DOHH2 (cell line): ENCODE results near the gene GPC6.

Source experiments
- H3F3A ChIP-seq: fragments of 200-600 bp; sonication (generic), shearing (Covaris generic); 2 replicates; pipeline ENCODE4 v1.6.0; 2016; ENCODE audit warnings: antibody characterized with exemption, mild to moderate bottlenecking; ENCODE audit not compliant: control insufficient read depth, insufficient read depth
- H3K27ac ChIP-seq: fragments of 200-600 bp; sonication (generic); 2 replicates; pipeline ENCODE4 v1.5.1; 2014; ENCODE audit warnings: low read depth, mild to moderate bottlenecking, low read length, moderate library complexity
- H3K27me3 ChIP-seq: fragments of 200-600 bp; sonication (generic); 2 replicates; pipeline ENCODE4 v1.6.1; 2014; ENCODE audit warnings: mild to moderate bottlenecking, low read length, mixed read lengths; ENCODE audit not compliant: control insufficient read depth
- H3K36me3 ChIP-seq: fragments of 200-600 bp; sonication (generic); 2 replicates; pipeline ENCODE4 v1.6.1; 2014; ENCODE audit warnings: mild to moderate bottlenecking, low read length, moderate library complexity, mixed read lengths; ENCODE audit not compliant: control insufficient read depth
- H3K4me1 ChIP-seq: fragments of 200-600 bp; sonication (generic); 2 replicates; pipeline ENCODE4 v1.6.1; 2014; ENCODE audit warnings: mild to moderate bottlenecking, low read length, mixed read lengths; ENCODE audit not compliant: control insufficient read depth
- H3K4me2 ChIP-seq: fragments of 200-600 bp; sonication (generic); 2 replicates; pipeline ENCODE4 v1.6.0; 2014; ENCODE audit warnings: mild to moderate bottlenecking, low read length, moderate library complexity
- H3K4me3 ChIP-seq: fragments of 200-600 bp; sonication (generic); 2 replicates; pipeline ENCODE4 v1.5.1; 2014; ENCODE audit warnings: mild to moderate bottlenecking, low read length, mixed read lengths
- H3K79me2 ChIP-seq: fragments of 200-600 bp; sonication (generic); 2 replicates; pipeline ENCODE4 v1.6.1; 2014; ENCODE audit warnings: mild to moderate bottlenecking, low read length, mixed read lengths; ENCODE audit not compliant: control insufficient read depth
- H3K9me2 ChIP-seq: fragments of 200-600 bp; sonication (generic); replicated peaks from 2 replicates; pipeline ENCODE4 v1.6.1; 2014; ENCODE audit warnings: mild to moderate bottlenecking, low read length, mixed read lengths; ENCODE audit not compliant: control insufficient read depth
- H3K9me3 ChIP-seq: fragments of 200-600 bp; sonication (generic); 2 replicates; pipeline ENCODE4 v1.6.1; 2014; ENCODE audit warnings: antibody characterized with exemption, low read length, mixed read lengths; ENCODE audit not compliant: control insufficient read depth, insufficient read depth
- H4K20me1 ChIP-seq: fragments of 200-600 bp; sonication (generic); 2 replicates; pipeline ENCODE4 v1.6.0; 2014; ENCODE audit warnings: low read depth, mild to moderate bottlenecking, antibody characterized with exemption, low read length, moderate library complexity; ENCODE audit not compliant: control insufficient read depth, insufficient read depth
- EZH2phosphoT487 ChIP-seq: fragments of 200-600 bp; sonication (generic); IDR thresholded peaks from 2 replicates; pipeline ENCODE4 v1.6.1; 2017; ENCODE audit warnings: borderline replicate concordance, mild to moderate bottlenecking, antibody characterized with exemption, low read length, moderate library complexity, mixed read lengths
- TF ChIP-seq, protein P1 (sequence below): fragments of 200-600 bp; sonication (generic); IDR thresholded peaks from one replicate; pipeline ENCODE4 v1.5.1; 2014; ENCODE audit warnings: antibody characterized with exemption, mild to moderate bottlenecking, low read depth, low read length; ENCODE audit not compliant: poor library complexity, severe bottlenecking

GPC6 gene

DNA sequence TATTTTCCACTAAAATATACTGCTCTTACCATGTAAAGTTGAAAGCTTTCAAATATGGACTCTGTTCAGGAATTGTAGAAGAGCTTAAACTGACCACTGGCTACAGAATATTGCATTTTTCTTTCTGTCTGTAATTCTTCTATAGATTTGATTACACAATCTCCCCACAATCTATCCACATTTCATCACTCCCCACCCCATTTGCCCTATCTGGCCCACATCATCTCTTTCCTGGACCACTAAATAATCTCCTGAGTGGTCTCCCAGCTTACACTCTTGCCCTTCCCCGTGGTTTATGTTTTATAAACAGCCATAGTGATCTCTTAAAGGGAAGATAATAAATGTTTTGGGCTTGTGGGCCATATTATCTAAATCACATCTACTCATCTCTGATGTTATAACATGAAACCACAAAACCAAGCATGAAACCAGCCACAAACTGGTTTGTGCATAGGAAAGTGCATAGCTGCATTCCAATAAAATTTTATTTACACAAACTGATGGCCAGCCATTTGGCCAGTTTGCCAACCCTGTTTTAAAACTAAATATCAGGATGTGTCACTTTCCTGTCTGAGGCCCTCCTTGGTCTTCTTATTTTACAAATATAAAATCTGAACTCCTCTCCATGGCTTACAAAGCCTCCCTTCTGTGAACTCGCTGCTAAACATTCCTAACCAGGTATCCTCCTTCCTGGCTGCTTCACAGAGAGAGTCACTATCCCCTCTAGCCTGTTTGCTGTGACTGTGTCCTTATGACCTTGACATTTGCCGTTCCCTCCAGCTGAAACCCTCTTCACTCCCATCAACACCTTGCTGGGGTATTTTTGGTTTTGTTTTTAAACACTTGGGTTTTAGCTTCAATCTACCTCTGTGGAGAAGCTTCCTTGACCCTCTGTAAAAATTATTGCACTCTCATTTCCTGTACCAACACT, 500.9 kb downstream of the GPC6 start:
- Histone ChIP-seq H3F3A (no peaks in the 10 kb centered on the region), H3K27ac (no peak overlapping the region), H3K36me3 (no peaks in the 10 kb centered on the region), H4K20me1 (no peaks in the 10 kb centered on the region), H3K4me3 (no peak overlapping the region), H3K9me2 (no peaks in the 10 kb centered on the region), H3K27me3 (no peaks in the 10 kb centered on the region), H3K79me2 (no peaks in the 10 kb centered on the region), H3K9me3 (no peaks in the 10 kb centered on the region), H3K4me2 (no peak overlapping the region), H3K4me1 (no peaks in the 10 kb centered on the region)
- TF ChIP-seq EZH2phosphoT487: no peak
- TF ChIP-seq, protein P1, sequence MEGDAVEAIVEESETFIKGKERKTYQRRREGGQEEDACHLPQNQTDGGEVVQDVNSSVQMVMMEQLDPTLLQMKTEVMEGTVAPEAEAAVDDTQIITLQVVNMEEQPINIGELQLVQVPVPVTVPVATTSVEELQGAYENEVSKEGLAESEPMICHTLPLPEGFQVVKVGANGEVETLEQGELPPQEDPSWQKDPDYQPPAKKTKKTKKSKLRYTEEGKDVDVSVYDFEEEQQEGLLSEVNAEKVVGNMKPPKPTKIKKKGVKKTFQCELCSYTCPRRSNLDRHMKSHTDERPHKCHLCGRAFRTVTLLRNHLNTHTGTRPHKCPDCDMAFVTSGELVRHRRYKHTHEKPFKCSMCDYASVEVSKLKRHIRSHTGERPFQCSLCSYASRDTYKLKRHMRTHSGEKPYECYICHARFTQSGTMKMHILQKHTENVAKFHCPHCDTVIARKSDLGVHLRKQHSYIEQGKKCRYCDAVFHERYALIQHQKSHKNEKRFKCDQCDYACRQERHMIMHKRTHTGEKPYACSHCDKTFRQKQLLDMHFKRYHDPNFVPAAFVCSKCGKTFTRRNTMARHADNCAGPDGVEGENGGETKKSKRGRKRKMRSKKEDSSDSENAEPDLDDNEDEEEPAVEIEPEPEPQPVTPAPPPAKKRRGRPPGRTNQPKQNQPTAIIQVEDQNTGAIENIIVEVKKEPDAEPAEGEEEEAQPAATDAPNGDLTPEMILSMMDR: no peak

DNA sequence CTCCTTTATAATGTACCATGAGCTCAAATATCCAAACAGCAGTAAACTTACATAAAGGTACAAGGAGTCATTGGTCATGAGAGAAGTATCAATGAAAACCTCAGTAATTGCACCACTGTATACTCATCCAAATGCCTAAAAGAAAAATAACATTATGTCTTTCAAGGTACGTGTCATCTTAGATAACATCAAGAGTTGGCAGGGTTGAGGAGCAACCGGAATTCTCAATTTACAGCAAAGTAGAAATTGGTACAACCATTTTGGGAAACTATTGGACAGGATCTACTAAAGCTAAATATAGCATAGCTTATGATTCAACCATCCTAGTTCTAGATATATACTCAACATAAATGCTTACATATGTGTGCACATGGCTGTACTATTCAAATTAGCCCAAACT, 502.8 kb downstream of the GPC6 start:
- no peak overlapping the region for H3K4me2 ChIP-seq
- no peaks in the 10 kb centered on the region for H3K9me2 ChIP-seq
- H3K9me3 ChIP-seq: no peaks in the 10 kb centered on the region
- H3F3A ChIP-seq: no peaks in the 10 kb centered on the region
- no peak overlapping the region for H3K4me3 ChIP-seq
- H3K27me3 ChIP-seq: no peaks in the 10 kb centered on the region
- no peaks in the 10 kb centered on the region for H3K4me1 ChIP-seq
- TF ChIP-seq EZH2phosphoT487: no peak
- TF ChIP-seq, protein P1: no peak
- no peak overlapping the region for H3K27ac ChIP-seq
- no peaks in the 10 kb centered on the region for H3K36me3 ChIP-seq
- H3K79me2 ChIP-seq: no peaks in the 10 kb centered on the region
- H4K20me1 ChIP-seq: no peaks in the 10 kb centered on the region

DNA sequence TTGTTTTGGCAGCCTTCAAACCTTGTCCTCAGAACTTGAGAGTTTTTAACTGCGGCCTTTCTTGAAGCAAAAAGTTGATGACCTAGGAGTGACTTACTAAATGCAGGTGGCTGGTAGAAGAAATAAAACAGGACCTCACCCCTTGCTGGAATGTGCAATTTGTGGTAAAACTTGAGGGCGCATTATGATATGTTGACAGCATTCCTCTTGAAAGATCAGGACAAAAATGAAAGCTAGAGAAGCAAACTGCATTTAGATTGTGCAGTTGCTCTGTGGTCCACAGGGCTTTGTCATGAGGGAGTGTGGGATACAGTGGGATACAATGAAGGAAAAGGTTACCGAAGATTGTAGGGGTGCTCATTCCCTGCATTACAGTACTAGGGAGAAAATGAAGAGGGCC, 504.2 kb downstream of the GPC6 start:
- no peak overlapping the region for H3K4me3 ChIP-seq
- no peaks in the 10 kb centered on the region for H3K36me3 ChIP-seq
- no peaks in the 10 kb centered on the region for H3K79me2 ChIP-seq
- no peak overlapping the region for H3K4me2 ChIP-seq
- H3K27ac ChIP-seq: no peak overlapping the region
- H3K4me1 ChIP-seq: no peaks in the 10 kb centered on the region
- TF ChIP-seq, protein P1: no peak
- TF ChIP-seq EZH2phosphoT487: no peak
- no peaks in the 10 kb centered on the region for H3K27me3 ChIP-seq
- H3K9me3 ChIP-seq: no peaks in the 10 kb centered on the region
- no peaks in the 10 kb centered on the region for H4K20me1 ChIP-seq
- no peaks in the 10 kb centered on the region for H3K9me2 ChIP-seq
- H3F3A ChIP-seq: no peaks in the 10 kb centered on the region
